COLO668 (cell line): ENCODE data around the gene HIVEP3.
"Not testable (repeated sequence)": the region's sequence is repeated elsewhere in the genome, so short reads cannot be mapped to it uniquely, and the experiment has no call there.

Experiments
- DNase-seq: peaks from one replicate; lab custom pipeline; 2025; ENCODE audit not compliant: unreplicated experiment; lab: John Stamatoyannopoulos, UW

Gene HIVEP3

GRCh38 chr1:41573194-41573593 lies 345.5 kb downstream of the HIVEP3 start:
- DNase-seq: no peak

DNA sequence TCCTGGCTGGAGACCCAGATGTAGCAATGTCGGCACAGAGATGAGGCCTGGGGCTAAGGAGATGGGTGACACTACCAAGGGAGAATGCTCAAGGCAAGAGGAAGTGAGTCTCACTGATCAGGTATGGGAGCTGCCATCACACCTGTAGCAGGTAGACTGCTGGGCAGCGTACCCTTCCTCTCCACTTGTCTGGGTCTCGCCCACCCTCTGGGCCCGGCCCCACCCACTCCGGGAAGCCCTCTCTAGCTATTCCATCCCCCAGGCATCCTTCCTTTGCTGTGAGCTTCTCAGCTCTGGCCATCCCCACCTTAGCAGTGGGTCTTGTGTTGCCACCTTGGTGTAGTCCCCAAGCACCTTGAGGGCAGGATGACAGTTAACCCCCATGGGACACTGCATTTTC lies 346.5 kb downstream of the HIVEP3 start:
- no peak for DNase-seq

DNA sequence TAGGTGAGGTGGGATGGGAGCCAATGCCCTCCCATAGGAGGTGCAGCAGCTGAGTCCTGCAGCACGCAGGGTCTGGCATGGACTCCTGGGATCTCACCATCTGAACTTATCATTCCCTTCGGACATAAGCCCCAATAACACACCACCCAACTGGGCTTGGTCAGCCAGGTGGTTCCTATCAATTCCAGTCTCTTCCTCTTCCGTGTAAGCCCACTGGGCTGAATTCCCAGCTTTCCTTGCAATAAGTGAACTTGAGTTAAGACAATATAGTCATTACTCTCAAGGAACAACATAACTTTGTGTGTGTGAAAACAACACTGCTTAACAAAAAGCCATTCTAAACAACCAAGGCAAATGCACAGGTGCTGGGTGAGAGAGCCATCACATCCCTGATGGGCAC lies 347.7 kb downstream of the HIVEP3 start:
- no peak for DNase-seq

DNA sequence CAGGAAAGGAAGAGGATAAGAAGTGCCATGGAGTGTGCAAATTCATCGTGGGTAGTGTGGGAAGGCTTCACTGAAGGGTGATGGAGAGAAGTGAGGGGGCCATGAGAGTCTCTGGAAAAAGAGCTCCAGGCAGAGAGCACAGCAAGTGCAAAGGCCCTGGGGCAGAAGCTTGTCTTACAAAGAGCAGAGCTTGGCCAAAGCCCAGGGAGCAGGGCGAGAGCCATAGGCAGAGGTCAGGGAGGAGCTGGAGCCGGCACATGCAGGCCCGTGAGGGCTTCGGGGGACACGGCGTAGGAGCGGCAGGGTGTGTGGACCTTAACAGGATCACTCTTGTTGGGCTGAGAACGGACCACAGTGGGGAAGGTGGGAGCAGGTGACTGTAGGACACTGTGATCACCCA lies 350.5 kb downstream of the HIVEP3 start:
- no peak for DNase-seq

DNA sequence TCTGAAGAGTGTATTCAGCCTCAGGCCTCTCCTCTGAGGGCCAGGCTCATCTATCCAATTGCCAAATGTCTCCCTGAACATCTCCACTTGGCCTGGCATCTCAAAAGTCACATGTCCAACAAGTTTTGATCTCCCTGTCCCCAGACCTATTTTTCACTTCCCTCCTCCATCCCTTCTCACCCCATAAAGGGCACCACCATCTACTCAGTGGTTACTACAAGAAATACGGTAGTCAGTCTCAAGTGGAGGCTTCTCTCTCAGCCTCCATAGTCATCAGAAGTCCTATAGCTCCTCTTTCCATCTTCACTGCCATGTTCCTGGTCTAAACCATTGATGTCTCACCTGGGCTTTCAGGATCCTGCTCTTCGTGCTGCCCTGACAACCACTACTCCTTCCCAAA lies 351.8 kb downstream of the HIVEP3 start:
- no peak for DNase-seq

DNA sequence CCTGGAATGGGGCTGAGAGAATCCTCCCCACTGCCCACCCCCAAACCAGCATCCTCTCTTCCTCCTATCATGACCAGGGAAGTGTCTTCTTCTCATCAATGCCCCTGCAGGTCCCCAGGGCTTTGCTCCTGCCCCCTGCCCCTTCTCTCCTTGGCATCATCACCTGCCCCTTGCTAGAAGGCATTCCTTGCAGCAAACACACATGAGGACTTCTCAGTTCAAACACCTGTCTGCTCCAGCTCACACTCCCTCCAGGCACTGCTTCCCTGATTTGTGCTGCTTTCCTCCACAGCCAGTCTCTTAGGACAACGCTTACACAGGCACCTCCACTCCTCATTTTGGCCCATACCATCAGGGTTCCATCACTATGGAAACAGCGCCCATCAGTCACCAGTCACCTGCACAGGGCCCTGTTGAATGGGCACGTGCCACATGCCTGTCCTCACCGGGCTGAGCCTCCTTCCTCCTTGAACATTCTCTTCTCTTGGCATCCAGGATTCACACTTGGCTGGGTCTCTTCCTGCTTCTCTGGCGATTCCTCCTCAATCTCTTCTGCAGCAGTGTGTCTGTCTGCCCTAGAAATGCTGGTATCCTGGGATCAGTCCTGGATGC lies 352.3 kb downstream of the HIVEP3 start:
- no peak for DNase-seq

DNA sequence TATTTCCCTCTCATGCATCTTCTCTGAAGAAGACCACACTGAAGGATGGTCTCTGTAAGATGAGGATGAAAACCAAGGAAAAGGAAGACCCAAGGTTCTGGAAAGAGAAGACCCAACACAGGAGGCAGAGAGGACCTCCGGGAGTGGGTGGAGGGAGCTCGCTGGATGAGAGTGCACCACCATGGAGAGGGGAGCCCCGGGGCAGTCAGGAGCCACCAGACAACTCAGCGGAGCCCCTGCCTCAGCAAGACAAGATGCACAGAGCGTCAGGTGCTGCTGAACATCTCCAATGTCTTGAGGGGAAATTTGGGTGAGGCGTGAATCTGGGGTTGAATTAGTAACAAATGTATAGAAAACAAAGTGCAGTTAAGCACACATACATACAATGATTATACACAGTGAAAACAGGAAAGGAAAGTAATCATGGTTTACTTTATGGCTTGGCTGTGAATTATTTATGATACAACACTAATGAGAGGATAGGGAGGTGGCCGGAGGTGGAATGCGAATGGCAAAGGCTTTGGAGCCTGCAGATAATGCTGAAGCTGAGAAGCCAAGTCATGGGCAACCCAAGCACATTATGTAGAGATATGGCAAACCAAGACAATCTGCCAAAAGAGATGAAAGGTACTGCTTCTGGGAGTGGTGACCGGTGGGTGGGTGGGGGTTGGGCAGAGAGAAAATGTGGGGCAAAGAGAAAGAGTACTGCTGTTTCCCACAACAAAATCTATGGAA lies 353.8 kb downstream of the HIVEP3 start:
- DNase-seq: no peak

GRCh38 chr1:41562328-41562727 lies 356.4 kb downstream of the HIVEP3 start:
- no peak for DNase-seq

DNA sequence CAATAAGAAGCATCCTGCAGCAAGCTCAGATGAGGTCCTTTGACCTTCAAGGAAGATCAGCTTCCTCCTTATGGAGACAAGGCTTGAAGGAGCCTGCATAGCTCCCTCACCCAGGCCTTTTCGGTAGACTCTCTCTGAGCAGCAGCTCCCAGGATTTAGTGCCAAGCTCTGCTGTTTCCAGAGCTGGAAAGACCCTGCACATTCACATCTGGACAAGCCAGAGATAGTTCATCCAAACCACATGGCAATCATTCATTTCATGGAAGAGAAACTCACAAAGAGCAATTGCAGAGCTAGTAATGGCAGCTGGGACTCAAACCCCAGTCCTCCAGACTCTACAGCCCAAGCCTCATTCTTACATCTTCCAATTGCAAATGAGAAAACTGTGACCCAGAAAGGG lies 357.8 kb downstream of the HIVEP3 start:
- DNase-seq: no peak

- no peak for DNase-seq
Measured at GRCh38 chr1:41560496-41560895, 358.2 kb downstream of the HIVEP3 start.

- no peak for DNase-seq
Measured at GRCh38 chr1:41559331-41559730, 359.4 kb downstream of the HIVEP3 start.

DNA sequence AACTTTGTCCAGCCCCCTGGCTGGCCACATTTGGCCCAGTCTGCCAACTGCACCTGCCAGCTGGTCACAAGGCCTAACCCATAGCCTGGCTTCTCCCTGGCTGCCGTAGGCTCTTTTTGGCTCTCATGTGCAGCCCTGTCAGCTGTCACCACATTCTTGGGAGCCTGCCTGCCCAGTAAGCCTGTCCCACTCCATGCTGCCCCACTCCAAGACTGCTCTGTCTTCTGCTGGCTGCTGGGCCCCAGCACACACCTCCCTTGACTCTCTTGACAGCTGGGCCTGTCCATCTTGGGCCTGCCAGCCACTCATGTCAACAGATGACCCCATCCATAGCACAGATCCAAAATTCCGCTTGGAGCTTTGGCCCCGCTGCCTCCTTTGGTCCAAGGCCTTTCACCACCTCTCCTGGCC lies 360.0 kb downstream of the HIVEP3 start:
- DNase-seq: no peak

GRCh38 chr1:41557751-41558455 lies 360.8 kb downstream of the HIVEP3 start:
- no peak for DNase-seq

- not testable (repeated sequence) for DNase-seq
Measured at GRCh38 chr1:41554746-41555145, 364.0 kb downstream of the HIVEP3 start.

- DNase-seq: no peak
Measured at GRCh38 chr1:41547781-41548560, 370.8 kb downstream of the HIVEP3 start.

GRCh38 chr1:41547336-41547735 lies 371.4 kb downstream of the HIVEP3 start:
- DNase-seq: no peak

DNA sequence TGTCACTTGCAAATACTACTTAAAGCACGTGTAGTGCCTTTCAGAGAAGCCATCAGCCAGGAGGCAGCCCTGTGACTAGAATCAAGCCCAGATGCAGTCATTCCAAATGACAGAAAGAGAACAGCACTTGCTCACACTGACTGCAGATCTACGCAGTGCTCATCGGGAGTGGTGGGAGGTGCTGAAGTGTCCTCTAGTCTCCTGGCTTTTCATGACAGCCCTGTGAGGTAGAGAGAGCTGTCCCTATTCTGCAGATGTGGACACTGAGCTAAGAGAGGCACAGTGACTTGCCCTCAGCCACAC lies 371.9 kb downstream of the HIVEP3 start:
- no peak for DNase-seq

DNA sequence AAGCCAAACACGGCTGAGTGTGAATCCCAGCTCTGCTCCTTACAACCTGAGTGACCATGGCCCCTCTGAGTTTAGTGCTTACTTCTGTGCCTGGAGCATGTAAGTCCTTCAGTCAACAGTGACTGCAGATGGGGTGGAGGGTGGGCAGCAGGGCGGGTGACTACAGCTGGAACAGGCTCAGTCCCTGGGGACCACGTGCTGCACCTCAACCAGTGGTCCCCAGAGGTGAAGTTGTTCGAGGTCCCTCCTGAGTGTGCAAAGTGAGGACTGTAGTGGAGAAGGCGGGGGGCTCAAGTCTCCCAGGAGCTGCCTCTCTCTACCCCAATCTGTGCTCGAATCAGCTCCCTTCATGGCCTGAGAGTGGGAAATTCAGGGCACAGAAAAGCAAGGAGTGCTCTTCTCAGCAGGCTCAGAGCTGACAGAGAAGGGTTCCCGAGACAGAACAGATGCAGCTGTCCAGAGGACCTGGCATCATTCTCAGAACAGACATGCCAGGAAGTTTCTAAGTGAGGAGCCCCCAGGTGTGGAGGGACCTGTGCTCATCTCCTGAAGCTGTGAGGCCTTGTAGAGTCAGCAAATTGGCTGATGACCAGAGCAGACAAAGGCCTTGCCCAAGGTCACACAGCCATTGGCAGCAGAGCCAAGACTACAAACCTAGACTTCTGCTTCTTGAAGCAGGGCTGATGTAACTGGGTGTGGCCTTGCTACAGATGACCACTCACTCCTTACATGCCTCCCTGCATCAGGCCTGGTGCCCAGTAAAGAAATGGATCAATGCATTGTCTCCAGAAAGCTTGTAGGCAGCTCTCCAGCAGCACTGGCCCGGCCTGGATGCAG lies 372.5 kb downstream of the HIVEP3 start:
- no peak for DNase-seq

DNA sequence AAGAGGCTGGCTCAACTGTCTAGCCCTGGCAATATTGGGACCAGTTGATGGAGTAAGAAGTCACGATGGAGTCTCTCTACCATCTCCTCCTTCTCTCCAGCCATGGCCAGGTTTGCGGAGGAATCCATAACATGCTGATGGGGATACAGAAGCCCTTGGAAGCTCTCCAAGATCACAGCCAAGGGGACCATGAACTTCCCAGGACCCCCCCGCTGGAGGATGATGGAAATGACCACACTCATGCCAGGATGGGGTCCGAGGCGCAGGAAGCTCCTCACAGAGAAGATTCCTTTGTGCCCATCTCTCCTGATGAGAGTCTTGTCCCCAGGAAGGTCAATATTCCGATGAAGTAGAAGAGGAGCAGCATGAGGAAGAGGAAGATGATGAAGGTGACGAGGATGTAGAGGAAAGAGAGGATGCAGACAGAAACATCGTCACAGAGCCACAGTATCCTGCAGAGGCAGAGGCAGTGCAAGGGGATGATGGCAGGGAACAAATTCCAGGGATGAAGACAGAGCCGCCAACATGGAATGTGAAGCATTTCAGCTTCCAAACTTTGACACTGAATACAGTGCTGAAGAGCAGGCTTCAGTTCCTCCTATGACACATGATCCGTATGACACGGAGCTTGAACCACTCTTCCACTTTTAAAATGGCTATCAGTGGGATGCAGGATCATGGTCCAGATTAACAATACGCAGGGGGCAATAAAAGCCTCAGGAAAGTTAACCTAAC lies 376.4 kb downstream of the HIVEP3 start:
- DNase-seq: no peak

GRCh38 chr1:41541592-41541952 lies 377.1 kb downstream of the HIVEP3 start:
- no peak for DNase-seq
